GM21786 (cell line): ENCODE measurements around the gene ANKDD1B.
"Not testable (repeated sequence)": the region's sequence is repeated elsewhere in the genome, so short reads cannot be mapped to it uniquely, and the experiment has no call there.

Experiments
- ATAC-seq: cut with Tn5 transposase; IDR thresholded peaks from one replicate; pipeline ENCODE4 v1.9.1; 2021; ENCODE audit not compliant: unreplicated experiment

Gene ANKDD1B

GRCh38 chr5:75611311-75612225, at the start of gene ANKDD1B:
Gene ANKDD1B, plus strand, starts transcription at chr5:75611453. Its CDS starts 182 bp downstream, at chr5:75611635.
- ATAC-seq = no peak

- not testable (repeated sequence) for ATAC-seq
Measured at GRCh38 chr5:75565991-75566709, 45.1 kb upstream of the ANKDD1B start.

- ATAC-seq = peak; percentile 81
Measured at GRCh38 chr5:75566710-75567309, 44.4 kb upstream of the ANKDD1B start.

DNA sequence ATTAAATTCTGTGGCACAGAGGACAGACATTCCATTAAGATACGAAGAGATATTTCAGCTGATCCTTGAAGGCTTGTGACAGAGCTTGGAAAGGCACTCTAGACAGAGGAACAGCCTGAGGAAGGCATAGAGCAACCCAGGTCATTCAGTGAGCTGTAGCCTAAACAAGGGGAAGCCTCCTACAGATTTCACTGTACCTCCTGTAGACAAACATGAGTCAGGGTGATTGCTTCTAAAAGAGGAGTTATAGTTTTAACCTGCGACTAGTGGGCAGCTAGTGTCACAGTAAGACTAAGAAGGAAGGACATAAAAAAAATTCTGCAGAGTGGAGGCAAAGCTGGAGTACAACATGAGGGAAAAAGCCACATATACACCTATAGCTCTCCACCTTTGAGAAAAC, 43.5 kb upstream of the ANKDD1B start:
- ATAC-seq = no peak

- peak; percentile 30 for ATAC-seq
Measured at GRCh38 chr5:75568202-75568601, 43.1 kb upstream of the ANKDD1B start.

DNA sequence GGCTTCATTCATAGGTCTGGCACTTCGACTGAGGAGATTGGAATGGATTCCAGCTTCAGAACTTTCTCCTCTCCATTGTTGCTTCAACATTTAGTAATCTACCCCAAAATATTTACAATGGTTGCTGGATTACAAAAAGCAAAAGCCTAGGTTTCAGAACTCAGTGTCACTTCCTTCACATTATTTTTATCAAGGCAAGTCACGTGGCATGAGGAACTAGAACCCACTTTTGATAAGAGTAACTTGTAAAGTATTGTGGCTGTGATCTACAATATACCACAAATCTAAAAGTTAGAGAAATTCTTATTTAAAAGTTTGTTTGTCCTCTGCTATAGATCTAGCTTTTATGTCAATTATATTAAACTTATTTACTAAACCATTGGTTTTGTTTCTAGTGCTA, 39.7 kb upstream of the ANKDD1B start:
- no peak for ATAC-seq

DNA sequence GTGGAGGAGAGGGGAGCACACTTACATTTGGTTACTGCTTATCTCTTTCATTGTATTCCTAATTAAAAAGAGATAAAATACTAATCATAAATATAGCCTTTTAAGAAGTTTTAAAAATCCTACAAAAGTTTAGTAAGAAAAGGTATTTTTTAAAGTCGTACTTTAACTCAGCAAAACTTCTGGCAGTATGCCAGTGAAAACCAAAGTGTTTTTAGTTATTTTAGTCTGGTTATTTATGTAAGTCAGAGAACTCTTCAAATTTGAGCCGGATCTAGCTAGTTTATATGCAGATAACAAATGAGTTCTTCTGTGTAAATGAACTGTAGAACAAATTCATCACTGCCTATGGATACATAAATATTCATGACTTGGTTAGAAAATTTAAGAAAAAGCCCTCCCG, 36.5 kb upstream of the ANKDD1B start:
- peak; percentile 13 for ATAC-seq

DNA sequence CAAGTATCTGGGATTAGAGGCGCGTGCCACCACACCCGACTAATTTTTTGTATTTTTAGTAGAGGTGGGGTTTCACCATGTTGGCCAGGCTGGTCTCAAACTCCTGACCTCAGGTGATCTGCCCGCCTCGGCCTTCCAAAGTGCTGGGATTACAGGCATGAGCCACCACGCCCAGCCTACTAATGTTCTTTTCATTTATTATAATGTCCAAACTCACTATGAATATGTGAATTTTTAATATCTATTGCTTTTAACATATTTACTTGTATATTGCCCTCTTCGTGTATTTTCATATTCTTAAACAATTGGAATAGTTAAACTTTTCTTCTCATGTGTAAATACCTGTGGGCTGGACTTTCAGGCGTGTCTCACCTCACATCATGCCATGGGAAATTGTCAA, 33.0 kb upstream of the ANKDD1B start:
- ATAC-seq = not testable (repeated sequence)

DNA sequence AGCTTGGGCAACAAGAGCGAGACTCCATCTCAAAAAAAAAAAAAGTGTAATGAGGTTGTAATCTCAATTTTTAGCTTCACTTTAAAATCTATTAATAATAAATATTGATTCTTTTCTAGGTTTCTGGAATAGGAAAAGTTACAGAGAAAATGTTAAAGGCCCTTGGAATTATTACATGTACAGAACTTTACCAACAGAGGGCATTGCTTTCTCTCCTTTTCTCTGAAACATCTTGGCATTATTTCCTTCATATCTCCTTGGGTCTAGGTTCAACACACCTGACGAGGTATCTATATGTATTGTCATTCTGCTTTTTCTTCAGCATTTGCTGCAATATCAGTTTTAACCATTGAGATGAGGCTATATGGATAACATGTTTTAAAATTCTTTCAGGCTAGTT, 26.6 kb upstream of the ANKDD1B start:
- ATAC-seq = no peak

DNA sequence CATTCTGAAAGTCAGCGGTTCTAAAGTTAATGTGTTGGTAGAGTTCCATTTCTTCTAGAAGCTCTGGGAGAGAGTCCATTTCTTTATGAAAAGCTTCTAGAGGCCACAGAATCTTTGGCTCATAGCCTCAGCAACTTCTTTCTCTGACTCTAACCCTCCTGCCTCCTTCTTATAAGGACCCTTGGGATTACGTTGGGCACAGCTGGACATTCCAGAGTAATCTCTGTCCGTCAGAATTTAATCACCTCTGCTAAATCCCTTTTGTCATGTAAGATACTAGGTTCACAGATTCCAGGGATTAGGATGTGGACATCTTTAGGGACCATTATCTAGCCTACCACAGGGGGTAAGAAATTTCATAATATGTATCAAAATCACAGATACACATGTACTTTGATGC, 22.6 kb upstream of the ANKDD1B start:
- ATAC-seq = no peak

DNA sequence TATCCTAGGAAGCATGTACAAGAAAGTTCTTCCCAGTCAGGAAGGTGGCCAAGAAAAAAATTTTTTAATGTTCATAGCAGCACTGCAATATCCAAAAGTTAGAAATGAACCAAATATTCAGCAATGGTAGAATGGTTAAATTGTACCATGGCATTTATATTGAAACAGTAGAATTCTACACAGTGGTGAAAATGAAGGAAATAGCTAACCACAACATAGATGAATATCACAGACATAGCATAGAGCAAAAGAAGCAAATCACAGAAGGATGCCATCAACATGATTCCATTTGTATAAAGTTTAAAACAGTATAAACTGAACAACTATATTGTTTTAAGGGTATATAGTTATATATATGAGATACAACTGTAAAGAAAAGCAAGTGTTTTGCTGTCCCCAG, 10.7 kb upstream of the ANKDD1B start:
- no peak for ATAC-seq

DNA sequence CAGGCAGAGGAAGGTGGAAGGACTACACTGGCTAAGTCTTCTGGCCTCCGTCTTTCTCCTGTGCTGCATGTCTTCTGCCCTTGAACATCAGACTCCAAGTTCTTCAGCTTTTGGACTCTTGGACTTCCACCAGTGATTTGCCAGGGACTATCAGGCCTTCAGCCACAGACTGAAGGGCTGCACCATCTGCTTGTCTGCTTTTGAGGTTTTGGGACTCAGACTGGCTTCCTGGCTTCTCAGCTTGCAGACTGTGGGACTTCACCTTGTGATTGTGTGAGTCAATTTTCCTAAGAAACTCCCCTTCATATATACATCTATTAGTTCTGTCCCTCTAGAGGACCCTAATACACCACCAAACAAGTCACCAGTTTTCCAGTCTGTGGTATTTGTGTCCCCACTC, 9.7 kb upstream of the ANKDD1B start:
- ATAC-seq = no peak

DNA sequence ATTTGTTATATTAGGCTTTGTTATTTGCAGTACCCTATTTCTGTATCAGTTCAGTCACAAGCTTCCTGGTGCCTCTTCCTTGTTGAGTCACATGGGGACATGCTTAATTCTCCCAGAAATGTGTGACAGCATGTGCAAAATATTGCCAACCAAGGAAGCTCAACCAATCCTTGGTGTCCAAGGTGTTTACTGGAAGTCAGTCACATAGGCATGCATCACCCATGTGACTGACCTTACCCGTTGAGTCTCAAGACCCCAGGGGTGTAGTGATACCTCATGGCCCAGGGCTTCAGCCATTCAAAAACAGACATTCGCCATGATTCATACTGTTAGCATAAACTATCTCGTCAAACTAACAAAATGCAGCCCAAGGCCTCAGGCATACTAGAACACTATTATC, 9.3 kb upstream of the ANKDD1B start:
- no peak for ATAC-seq

GRCh38 chr5:75603371-75603770, 7.9 kb upstream of the ANKDD1B start:
- no peak for ATAC-seq

- ATAC-seq = no peak
Measured at GRCh38 chr5:75603821-75604220, 7.4 kb upstream of the ANKDD1B start.

DNA sequence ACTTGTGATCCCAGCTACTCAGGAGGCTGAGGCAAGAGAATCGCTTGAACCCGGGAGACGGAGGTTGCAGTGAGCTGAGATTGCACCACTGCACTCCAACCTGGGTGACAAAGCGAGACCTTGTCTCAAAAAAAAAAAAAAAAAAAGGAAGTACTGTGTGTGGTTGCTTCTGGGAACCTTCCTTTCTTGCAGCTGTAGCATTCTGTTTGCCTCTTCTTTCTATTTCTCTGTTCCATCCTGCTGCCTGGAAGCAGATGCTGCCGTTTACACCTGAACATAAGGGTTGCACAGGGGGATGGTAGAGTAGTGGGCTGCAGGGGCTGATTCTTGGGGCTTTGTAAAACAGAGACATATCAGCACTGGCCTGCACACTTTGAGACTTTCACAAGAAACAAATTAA, 3.9 kb upstream of the ANKDD1B start:
- ATAC-seq = not testable (repeated sequence)

DNA sequence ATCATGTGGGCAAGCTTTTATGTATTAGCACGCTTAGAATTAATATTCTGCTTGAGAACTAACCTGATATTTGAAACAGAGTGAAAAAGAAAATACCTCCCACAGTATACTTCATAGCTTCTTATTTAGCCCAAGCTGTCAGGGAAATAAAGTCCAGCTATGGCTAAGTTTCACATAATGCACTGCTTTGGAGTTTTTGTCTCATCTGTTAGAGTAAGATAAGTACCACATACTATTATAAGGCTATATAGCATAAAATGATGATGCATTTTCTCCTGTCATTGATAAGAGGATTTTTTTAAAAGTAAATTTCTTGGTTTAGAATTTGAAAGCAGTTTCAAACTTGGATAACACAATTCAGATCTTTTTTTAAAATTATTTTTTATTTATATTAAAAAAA, 2.4 kb upstream of the ANKDD1B start:
- ATAC-seq = no peak

- no peak for ATAC-seq
Measured at GRCh38 chr5:75610201-75610600, 1.1 kb upstream of the ANKDD1B start.

- not testable (repeated sequence) for ATAC-seq
Measured at GRCh38 chr5:75610859-75611310, 368 bp upstream of the ANKDD1B start.

DNA sequence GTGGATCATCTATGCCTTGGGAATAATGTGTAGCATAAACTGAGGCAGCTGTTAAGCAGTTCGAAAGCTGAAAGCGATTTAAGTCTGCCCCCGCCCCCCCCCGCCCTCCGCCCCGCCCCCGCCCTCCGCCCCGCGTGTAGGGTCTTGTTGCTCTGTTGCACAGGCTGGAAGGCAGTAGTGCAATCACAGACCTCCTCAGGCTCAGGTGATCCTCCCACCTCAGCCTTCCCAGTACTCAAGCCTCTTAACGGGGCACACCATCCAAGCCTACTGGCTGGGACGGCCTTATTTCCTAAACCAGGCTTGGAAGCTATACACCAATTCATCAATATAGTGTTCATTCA, 945 bp downstream of the ANKDD1B start:
- ATAC-seq = no peak

- ATAC-seq = no peak
Measured at GRCh38 chr5:75612901-75613300, 1.6 kb downstream of the ANKDD1B start.

- no peak for ATAC-seq
Measured at GRCh38 chr5:75614176-75614575, 2.9 kb downstream of the ANKDD1B start.
